ENCODE results near the gene TUBB2A. TPM values are rescaled to one million over a fixed set of nuclear protein-coding genes. Genes with fewer than 3 reads are reported as not detected.
"Not testable (repeated sequence)": the region's sequence is repeated elsewhere in the genome, so short reads cannot be mapped to it uniquely, and the experiment has no call there.

TUBB2A gene
- total RNA-seq, 2 donors from 2014 or later, result 30.8 to 70.4 TPM

- no peak for DNase-seq (ENCODE audit: low spot score)
- no peak overlapping the region for H3K27ac ChIP-seq
- no peaks in the 10 kb centered on the region for H3K9me3 ChIP-seq
- no peak overlapping the region for H3K4me3 ChIP-seq
- no peaks in the 10 kb centered on the region for H3K36me3 ChIP-seq
- peaks cover 0 to 1% of the 10 kb centered on the region in 2 donors for H3K4me1 ChIP-seq (ENCODE audit: control insufficient read depth in 1 of 2, low read depth in 2 of 2)
- no peak for ATAC-seq (ENCODE audit: insufficient number of reproducible peaks, low FRiP score, low read depth)
- no peaks in the 10 kb centered on the region for H3K27me3 ChIP-seq (replicated peaks; ENCODE audit: insufficient read depth)
- no peak for TF ChIP-seq CTCF (IDR thresholded peaks at IDR 0.05)
These were observed 19.4 kb upstream of the TUBB2A start for GRCh38 chr6:3176562-3177355.

DNA sequence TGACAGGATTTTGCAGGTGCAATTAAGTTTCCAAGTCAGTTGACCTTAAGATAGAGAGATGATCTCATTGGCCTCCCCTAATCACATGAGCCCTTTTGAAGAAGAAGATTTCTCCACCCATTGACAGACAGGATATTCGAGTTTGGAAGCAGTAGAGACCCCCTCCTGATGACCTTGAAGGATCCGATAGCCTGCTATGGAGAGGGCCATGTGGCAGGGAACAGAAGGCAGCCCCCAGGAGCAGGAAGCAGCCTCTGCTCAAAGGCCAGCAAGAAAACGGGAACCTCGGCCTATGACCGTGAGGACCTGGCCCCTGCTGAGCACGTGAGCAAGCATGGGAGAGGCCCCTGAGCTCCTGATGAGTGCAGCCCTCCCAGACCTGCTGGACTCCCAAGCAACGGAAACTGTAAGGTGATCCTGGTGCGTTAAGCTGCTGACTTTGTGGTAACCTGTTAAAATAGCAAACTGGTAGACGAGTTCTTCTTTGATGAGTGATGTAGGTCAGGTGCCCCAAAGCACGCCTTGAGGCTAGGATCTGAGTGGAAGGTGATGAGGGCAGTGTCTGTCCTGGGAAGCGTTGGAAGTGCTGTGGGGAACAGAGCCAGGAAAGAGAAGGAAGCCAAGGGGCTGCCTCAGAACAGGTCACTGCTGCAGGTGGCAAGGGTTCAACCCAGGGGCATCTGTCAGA, 18.5 kb upstream of the TUBB2A start:
- TF ChIP-seq CTCF (IDR thresholded peaks at IDR 0.05), result no peak
- ATAC-seq (ENCODE audit: insufficient number of reproducible peaks, low FRiP score, low read depth) (no peak), DNase-seq (ENCODE audit: low spot score) (no peak)
- H3K27ac ChIP-seq, result no peak overlapping the region
- no peaks in the 10 kb centered on the region for H3K36me3 ChIP-seq
- H3K4me1 ChIP-seq (ENCODE audit: control insufficient read depth in 1 of 2, low read depth in 2 of 2), result peaks cover 0 to 5% of the 10 kb centered on the region in 2 donors
- no peaks in the 10 kb centered on the region for H3K27me3 ChIP-seq (replicated peaks; ENCODE audit: insufficient read depth)
- H3K4me3 ChIP-seq, result no peak overlapping the region
- H3K9me3 ChIP-seq, result no peaks in the 10 kb centered on the region

DNA sequence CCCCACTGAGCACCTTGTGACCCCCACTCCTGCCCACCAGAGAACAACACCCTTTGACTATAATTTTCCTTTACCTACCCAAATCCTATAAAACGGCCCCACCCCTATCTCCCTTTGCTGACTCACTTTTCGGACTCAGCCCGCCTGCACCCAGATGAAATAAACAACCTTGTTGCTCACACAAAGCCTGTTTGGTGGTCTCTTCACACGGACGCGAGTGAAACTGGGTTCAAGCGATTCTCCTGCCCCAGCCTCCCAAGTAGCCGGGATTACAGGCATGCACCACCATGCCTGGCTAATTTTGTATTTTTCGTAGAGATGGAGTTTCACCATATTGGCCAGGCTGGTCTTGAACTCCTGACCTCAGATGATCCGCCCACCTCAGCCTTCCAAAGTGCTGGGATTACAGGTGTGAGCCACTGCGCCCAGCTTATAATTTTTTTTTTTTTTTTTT, 16.3 kb upstream of the TUBB2A start:
- H3K4me1 ChIP-seq (ENCODE audit: control insufficient read depth in 1 of 2, low read depth in 2 of 2); H3K36me3 ChIP-seq; DNase-seq (ENCODE audit: low spot score); H3K9me3 ChIP-seq; ATAC-seq (ENCODE audit: insufficient number of reproducible peaks, low FRiP score, low read depth); H3K4me3 ChIP-seq; H3K27ac ChIP-seq; H3K27me3 ChIP-seq (replicated peaks; ENCODE audit: insufficient read depth): not testable (repeated sequence)

- H3K27me3 ChIP-seq (replicated peaks; ENCODE audit: insufficient read depth); H3K36me3 ChIP-seq; H3K9me3 ChIP-seq; DNase-seq (ENCODE audit: low spot score); H3K27ac ChIP-seq; ATAC-seq (ENCODE audit: insufficient number of reproducible peaks, low FRiP score, low read depth); H3K4me3 ChIP-seq; H3K4me1 ChIP-seq (ENCODE audit: control insufficient read depth in 1 of 2, low read depth in 2 of 2): not testable (repeated sequence)
These were observed 15.4 kb upstream of the TUBB2A start for GRCh38 chr6:3172789-3173188.

DNA sequence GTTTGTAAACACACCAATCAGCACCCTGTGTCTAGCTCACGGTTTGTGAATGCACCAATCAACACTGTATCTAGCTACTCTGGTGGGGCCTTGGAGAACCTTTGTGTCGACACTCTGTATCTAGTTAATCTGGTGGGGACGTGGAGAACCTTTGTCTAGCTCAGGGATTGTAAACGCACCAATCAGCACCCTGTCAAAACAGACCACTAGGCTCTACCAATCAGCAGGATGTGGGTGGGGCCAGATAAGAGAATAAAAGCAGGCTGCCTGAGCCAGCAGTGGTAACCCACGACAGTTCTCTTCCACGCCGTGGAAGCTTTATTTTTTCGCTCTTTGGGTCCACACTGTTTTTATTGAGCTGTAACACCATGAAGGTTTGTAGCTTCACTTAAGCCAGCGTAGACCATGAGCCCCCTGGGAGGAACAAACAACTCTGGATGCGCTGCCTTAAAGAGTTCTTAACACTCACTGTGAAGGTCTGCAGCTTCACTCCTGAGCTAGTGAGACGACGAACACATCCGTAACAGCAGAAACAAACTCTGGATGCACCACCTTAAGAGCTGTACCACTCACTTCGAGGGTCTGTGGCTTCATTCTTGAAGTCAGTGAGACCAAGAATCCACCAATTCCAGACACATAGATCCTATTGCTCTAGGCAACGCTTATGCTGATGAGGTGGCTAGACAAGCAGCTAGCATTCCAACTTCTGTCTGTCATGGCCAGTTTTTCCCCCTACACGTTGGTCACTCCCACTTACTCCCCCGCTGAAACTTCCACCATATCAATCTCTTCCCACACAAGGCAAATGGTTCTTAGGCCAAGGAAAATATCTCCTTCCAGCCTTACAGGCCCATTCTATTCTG, 14.2 kb upstream of the TUBB2A start:
- peak overlapping the region in 1 of 2 donors; percentile 29 for H3K27ac ChIP-seq
- not testable (repeated sequence) for H3K27me3 ChIP-seq (replicated peaks; ENCODE audit: insufficient read depth); H3K9me3 ChIP-seq; H3K4me3 ChIP-seq; DNase-seq (ENCODE audit: low spot score); H3K36me3 ChIP-seq; H3K4me1 ChIP-seq (ENCODE audit: control insufficient read depth in 1 of 2, low read depth in 2 of 2)
- ATAC-seq (ENCODE audit: insufficient number of reproducible peaks, low FRiP score, low read depth), result peak; percentile 65

DNA sequence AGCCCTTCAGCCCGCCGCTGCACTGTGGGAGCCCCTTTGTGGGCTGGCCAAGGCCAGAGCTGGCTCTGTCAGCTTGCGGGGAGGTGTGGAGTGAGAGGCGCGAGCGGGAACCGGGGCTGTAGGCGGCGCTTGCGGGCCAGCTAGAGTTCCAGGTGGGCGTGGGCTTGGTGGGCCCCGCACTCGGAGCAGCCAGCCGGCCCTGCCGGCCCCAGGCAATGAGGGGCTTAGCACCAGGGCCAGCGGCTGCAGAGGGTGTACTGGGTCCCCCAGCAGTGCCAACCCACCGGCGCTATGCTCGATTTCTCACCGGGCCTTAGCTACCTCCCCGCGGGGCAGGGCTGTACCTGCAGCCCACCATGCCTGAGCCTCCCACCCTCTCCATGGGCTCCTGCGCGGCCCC, 13.3 kb upstream of the TUBB2A start:
- not testable (repeated sequence) for H3K27me3 ChIP-seq (replicated peaks; ENCODE audit: insufficient read depth)

DNA sequence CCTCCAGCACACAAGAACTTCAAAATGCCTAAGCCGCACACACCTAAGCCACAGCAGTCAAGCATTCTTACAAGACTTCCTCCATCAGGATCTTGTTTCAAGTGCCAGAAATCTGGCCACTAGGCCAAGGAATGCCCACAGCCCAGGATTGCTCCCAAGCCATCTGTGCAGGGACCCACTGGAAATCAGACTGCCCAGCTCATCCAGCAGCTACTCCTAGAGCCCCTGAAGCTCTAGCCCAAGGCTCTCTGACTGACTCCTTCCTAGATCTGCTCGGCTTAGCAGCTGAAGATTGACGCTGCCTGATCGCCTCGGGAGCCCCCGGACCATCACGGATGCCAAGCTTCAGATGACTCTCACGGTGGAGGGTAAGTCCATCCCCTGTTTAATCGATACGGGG, 10.7 kb upstream of the TUBB2A start:
- not testable (repeated sequence) for H3K36me3 ChIP-seq; H3K4me3 ChIP-seq; ATAC-seq (ENCODE audit: insufficient number of reproducible peaks, low FRiP score, low read depth); H3K27me3 ChIP-seq (replicated peaks; ENCODE audit: insufficient read depth); H3K9me3 ChIP-seq; DNase-seq (ENCODE audit: low spot score); H3K27ac ChIP-seq
- H3K4me1 ChIP-seq (ENCODE audit: control insufficient read depth in 1 of 2, low read depth in 2 of 2), result peaks cover 4 to 10% of the 10 kb centered on the region in 2 donors

More for the DNA sequence above, 13.3 kb upstream of the TUBB2A start:
- not testable (repeated sequence) for H3K4me1 ChIP-seq (ENCODE audit: control insufficient read depth in 1 of 2, low read depth in 2 of 2); ATAC-seq (ENCODE audit: insufficient number of reproducible peaks, low FRiP score, low read depth); H3K36me3 ChIP-seq; H3K9me3 ChIP-seq; H3K27ac ChIP-seq; H3K4me3 ChIP-seq; DNase-seq (ENCODE audit: low spot score)

DNA sequence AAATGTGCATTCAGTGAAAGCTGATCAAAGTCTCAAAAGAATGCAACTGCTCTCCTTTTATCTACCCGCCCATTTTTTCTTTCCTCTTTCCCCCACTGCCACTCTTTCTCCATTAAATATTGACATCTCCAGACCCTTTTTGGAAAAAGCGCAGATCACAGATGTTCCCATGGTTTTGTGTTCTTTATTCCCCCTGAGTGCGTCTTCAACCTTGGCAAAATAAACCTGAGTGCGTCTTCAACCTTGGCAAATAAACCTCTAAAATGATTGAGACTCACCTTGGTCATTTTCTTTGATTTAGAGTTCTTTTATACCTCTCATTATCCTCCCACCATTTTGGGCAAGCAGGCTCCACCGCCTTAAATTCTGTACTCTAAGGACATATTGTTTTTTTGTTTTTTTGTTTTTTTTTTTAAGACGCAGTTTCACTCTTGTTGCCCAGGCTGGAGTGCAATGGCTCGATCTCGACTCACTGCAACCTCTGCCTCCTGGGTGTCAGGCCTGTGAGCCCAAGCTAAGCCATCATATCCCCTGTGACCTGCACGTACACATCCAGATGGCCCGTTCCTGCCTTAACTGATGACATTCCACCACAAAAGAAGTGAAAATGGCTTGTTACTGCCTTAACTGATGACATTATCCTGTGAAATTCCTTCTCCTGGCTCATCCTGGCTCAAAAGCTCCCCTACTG, 9.3 kb upstream of the TUBB2A start:
- DNase-seq (ENCODE audit: low spot score); H3K4me3 ChIP-seq; H3K4me1 ChIP-seq (ENCODE audit: control insufficient read depth in 1 of 2, low read depth in 2 of 2); H3K9me3 ChIP-seq; H3K36me3 ChIP-seq; ATAC-seq (ENCODE audit: insufficient number of reproducible peaks, low FRiP score, low read depth); H3K27me3 ChIP-seq (replicated peaks; ENCODE audit: insufficient read depth); H3K27ac ChIP-seq: not testable (repeated sequence)
